Keratinocyte (primary cell): ENCODE measurements around the gene NTHL1.

Source experiments
- CTCF ChIP-seq, 3 experiments: IDR thresholded peaks in 1 of 3; conservative IDR thresholded peaks in 1 of 3; optimal IDR thresholded peaks in 1 of 3; 2 replicates in 2 of 3; 3 replicates in 1 of 3; pipeline versions ENCODE3 to v1.5.1; 2011; ENCODE audit warnings: low read length in 3 of 3, mild to moderate bottlenecking in 3 of 3, moderate library complexity in 2 of 3, control low read depth in 1 of 3, inconsistent platforms in 1 of 3; ENCODE audit not compliant: insufficient read depth in 2 of 3; ENCODE audit errors: extremely low read depth in 1 of 3
- EZH2 ChIP-seq: IDR thresholded peaks from one replicate; pipeline ENCODE4 v1.6.1; 2012; ENCODE audit warnings: inconsistent platforms, mild to moderate bottlenecking, low read length, moderate library complexity

- TF ChIP-seq EZH2 (no peak), CTCF (optimal IDR thresholded peaks at IDR 0.05 in 1 of 3, IDR thresholded peaks at IDR 0.05 in 1 of 3, conservative IDR thresholded peaks at IDR 0.05 in 1 of 3; ENCODE audit: extremely low read depth in 1 of 3, insufficient read depth in 2 of 3, low read length in 3 of 3) (no peak)
Measured at GRCh38 chr16:2029350-2029749, 18.3 kb downstream of the NTHL1 start.
